Breast epithelium (tissue), 3 donors: ENCODE data around the gene ERC1.

Experiments used
- CTCF ChIP-seq, 3 donors: fragments of 450-650 bp; IDR thresholded peaks; one replicate each; pipeline ENCODE4 v1.5.1; 2016 to 2017; ENCODE audit warnings: antibody characterized with exemption in 3 of 3, mild to moderate bottlenecking in 3 of 3, moderate library complexity in 3 of 3
- POLR2A ChIP-seq: fragments of 450-650 bp; IDR thresholded peaks from one replicate; pipeline ENCODE4 v1.6.1; 2016; ENCODE audit warnings: antibody characterized with exemption, mild to moderate bottlenecking, moderate library complexity
- POLR2AphosphoS5 ChIP-seq, 3 donors: sonication (generic); formaldehyde crosslinking; IDR thresholded peaks; one replicate each; pipeline ENCODE4 v1.6.1; 2017; ENCODE audit warnings: antibody characterized with exemption in 3 of 3

- TF ChIP-seq CTCF (IDR thresholded peaks at IDR 0.05): no peak
- no peak for TF ChIP-seq POLR2AphosphoS5 (IDR thresholded peaks at IDR 0.05)
- TF ChIP-seq POLR2A: no peak
Measured at GRCh38 chr12:1189163-1189562, 198.1 kb downstream of the ERC1 start.
